GM18526 (cell line): Measurements from ENCODE around the gene APOL1.

Experiments used
- POLR2A ChIP-seq: IDR thresholded peaks from 3 replicates; pipeline ENCODE4 v1.6.1; 2011; ENCODE audit not compliant: insufficient read length; ENCODE audit errors: extremely low read depth

The APOL1 gene

DNA sequence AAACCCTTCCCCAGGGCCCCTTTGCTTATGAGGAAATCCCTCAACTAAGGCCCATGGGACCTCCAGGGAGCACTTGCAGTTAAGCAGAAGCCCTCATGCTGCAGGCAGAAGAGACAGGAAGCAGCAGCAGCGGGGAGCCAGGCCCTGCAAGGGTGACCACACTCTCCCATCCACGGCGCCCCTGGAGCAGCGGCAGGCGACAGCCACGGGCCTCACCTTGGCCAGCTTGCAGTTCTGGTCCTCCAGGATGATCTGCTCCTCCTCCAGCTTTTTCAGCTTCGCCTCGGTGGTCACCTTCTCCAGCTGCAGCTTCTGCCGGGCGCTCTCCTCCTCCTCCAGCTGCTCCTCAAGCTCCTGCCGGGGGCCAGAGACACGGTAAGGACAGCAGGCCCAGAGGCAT lies 47.0 kb downstream of the APOL1 start:
- no peak for TF ChIP-seq POLR2A

DNA sequence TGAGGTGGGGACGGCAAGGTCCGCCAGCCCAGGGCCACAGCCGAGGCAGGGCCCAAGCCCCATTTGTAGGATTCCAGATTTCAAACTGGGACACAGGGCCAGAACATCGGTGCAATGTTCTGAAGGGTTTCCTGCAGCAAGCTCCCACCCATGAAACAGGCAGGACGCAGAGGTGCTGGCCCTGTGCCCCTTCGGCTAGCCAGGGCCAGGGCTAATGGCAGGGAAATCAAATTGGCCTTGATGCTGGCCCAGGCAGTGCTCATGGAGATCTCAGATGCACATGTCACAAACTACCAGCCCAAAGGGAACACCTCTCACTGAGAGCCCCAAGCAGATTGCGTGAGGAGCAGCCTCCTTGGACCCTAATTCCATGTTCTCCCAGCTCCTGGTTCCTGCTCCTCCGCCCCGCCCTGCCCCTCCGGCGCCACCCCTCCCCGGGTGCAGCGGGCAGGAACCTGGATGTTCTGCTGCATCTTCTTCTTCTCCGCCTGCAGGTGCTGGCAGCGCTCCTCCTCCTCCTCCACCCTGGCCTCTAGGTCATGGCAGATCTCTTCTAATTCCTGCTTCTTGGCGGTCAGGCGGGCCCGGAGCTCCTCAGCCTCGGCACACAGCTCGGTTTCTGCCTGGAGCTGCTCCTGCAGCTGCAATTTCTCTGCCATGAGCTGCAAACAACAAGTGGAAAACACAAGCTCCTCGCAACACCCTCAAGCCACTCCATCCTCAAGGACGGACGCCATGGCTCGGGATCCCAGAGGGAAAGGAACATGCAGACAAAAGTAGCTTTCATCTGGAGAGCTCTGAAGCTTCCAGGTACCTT lies 47.7 kb downstream of the APOL1 start:
- no peak for TF ChIP-seq POLR2A

DNA sequence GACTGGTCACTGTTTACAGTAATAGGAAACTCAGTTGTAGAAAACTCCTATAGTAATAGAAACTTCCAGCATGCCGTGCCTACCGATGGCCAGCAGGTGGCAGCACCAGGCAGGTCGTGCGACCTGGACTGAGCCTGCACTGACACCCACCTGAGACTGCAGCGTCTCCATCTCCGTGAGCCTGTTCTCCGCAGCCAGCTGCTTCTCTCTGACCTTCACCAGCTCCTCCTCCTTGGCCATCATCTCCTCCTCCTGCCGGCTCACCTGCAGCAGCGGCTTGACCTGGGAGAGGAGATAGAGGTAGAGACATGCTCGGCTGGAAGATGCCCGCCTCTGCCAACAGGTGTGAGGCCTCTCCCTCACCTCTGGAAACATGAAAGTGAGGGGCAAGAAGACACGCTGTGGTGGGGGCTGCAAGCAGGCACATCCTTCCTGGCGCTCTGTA lies 48.5 kb downstream of the APOL1 start:
- TF ChIP-seq POLR2A: no peak

DNA sequence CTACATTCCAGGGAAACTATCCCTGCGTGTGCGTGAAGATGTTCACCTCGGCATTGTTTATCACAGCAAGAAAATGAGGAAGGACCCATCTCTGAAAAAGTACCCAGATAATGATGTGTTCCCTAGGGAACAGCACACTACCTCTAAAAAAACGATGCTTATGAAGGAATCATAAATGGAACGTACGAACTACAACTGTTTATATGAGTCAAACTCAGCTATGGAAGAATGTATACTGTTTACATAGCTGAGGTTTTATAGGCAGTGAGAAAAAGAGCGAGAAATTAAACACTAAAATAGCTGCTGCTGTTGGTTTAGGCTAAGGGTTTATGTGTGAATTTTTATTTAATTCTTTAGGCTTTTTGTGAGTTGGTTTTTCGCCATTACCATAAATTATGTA lies 48.9 kb downstream of the APOL1 start:
- TF ChIP-seq POLR2A: no peak

GRCh38 chr22:36302439-36303114 lies 49.6 kb downstream of the APOL1 start:
- no peak for TF ChIP-seq POLR2A

DNA sequence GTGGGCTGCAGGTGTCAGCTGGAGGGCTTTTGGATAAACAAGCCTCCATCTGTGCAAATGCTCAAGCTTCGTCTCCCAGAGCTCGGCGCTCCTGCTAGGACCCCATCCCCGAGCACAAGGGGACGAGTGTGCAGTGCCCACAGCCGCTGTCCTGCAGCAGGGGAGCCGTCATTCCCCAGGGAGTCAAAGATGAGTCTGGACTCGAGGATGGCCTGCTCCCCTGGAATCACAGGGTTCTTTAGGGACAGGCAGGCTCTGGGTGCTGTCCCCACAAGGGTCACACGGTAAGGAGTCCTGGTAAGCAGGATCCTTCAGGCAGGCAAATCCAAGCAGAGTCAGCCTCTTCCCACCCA lies 50.2 kb downstream of the APOL1 start:
- TF ChIP-seq POLR2A: no peak

GRCh38 chr22:36303874-36304273 lies 50.9 kb downstream of the APOL1 start:
- no peak for TF ChIP-seq POLR2A

DNA sequence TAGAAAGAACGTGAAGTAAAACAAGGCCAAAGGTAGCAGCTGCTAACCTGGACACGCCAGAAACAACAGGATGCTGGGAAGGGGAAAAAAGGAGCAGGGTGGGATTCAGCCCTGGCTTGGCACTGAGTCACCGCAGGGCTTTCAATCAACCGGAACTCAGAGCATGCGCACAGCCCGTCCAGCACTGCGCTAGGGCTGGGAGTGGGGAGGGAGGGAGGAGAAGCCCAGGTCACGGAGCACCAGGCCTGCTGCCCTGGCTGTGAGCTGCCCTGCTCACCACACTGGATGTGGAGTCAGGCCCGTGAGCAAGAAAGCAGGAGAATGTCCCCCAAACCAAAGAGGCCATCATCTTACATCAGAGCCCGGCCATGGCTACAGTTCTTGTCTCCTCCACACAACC lies 51.5 kb downstream of the APOL1 start:
- no peak for TF ChIP-seq POLR2A

DNA sequence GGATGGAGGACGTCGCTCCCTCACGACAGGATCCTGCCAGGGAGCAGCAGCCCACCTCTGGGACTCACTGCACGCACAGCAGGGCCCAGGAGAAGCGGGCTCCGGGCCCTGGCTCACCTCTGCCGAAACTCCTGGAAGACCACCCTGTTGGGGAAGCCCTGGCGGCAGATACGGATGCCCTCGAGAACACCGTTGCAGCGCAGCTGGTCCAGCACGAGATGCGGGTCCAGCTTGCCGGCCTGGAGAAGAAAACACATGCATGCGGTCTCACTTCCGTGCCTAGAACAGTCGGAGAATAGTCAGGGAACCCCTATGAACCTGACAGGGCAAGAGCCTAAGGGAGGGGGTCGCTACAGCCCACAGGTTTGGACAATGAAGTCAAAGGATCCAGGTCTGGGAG lies 52.9 kb downstream of the APOL1 start:
- no peak for TF ChIP-seq POLR2A

- TF ChIP-seq POLR2A: no peak
Observed at GRCh38 chr22:36306227-36306626, 53.3 kb downstream of the APOL1 start.

- no peak for TF ChIP-seq POLR2A
Observed at GRCh38 chr22:36308880-36309279, 55.9 kb downstream of the APOL1 start.

DNA sequence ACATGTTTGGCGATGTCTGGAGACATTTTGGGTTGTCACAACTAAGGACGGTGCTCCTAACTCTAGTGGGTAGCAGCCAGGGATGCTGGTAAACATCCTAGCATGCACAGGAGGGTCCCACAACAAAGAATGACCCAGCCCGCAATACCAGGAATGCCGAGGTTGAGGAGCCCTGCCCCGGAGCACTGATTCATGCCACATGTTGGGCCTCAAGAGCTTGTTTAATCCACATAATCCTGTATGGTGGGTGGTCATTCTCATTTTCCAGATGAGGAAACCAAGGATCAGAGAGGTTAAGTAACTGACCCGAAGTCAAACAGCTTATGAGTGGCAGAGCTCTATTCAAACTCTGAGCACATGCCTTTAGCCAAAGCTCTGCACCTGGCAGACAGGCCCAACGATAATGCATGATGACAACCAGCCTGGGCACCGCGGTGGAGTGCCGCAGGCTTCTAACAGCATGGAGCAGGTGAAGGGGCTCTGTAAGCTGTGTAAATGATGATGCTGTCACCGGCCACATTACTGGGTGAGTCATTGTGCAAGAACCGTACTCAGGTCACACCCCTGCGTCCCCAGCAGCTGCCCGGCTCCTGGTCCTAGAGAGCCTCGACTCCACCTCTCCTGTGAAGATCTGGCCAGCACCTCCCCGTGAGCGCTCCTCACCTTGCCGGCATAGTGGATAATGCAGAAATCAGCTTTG lies 58.6 kb downstream of the APOL1 start:
- TF ChIP-seq POLR2A: no peak

DNA sequence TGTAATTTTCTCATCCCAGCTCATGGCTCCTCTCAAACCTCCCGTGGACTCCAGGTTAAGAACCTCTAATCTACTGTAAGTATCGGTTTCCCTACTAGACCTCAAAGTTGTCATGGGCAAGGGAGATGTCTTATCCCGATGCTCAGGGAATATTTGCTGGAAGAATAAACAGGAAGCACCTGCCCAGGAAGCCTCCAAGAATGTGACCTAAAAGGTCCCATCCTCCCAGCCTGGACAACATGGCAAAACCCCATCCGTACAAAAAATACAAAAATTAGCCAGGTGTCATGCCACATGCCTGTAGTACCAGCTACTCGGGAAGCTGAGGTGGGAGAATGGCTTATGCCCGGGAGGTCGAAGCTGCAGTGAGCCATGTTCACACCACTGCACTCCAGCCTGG lies 62.4 kb downstream of the APOL1 start:
- TF ChIP-seq POLR2A: no peak

GRCh38 chr22:36316419-36316818 lies 63.5 kb downstream of the APOL1 start:
- no peak for TF ChIP-seq POLR2A
